ENCODE measurements around the gene RIOK1. TPM values are rescaled to one million over a fixed set of nuclear protein-coding genes. Genes with fewer than 3 reads are reported as not detected.

The RIOK1 gene
- 10 to 100 TPM in 7 of 9 donors, 1 to 10 TPM in 2; 6.0 to 18.8 (median 14.9) TPM for total RNA-seq
- 10 to 100 TPM in 2 of 3 donors, 1 to 10 TPM in 1; 8.6 to 21.1 (median 14.9) TPM for polyA plus RNA-seq
- long read RNA-seq, donor 1, partial matches to known transcripts, result 10 of 12 reads
- long read RNA-seq, donor 1, other reads (novel, unspliced or antisense), result 0 of 12 reads
- long read RNA-seq, donor 2, transcript RIOK1-202 (17 exons, 2,810 nt), result major isoform, 5 of 5 reads
- long read RNA-seq, donor 2, partial matches to known transcripts, result 0 of 5 reads
- long read RNA-seq, donor 2, other reads (novel, unspliced or antisense), result 0 of 5 reads
- long read RNA-seq, donor 3, partial matches to known transcripts, result 0 of 3 reads
- long read RNA-seq, donor 3, other reads (novel, unspliced or antisense), result 0 of 3 reads
- long read RNA-seq, donor 4, transcript RIOK1-202 (17 exons, 2,810 nt), result major isoform, 11 of 23 reads
- long read RNA-seq, donor 4, partial matches to known transcripts, result 7 of 23 reads
- long read RNA-seq, donor 4, other reads (novel, unspliced or antisense), result 5 of 23 reads
- long read RNA-seq, donor 5, transcript RIOK1-202 (17 exons, 2,810 nt), result major isoform, 39 of 48 reads
- long read RNA-seq, donor 5, partial matches to known transcripts, result 1 of 48 reads
- long read RNA-seq, donor 5, other reads (novel, unspliced or antisense), result 8 of 48 reads
- long read RNA-seq, donor 6, transcript RIOK1-202 (17 exons, 2,810 nt), result major isoform, 6 of 13 reads
- long read RNA-seq, donor 6, partial matches to known transcripts, result 4 of 13 reads
- long read RNA-seq, donor 6, other reads (novel, unspliced or antisense), result 3 of 13 reads
- long read RNA-seq, donor 7, partial matches to known transcripts, result 0 of 1 reads
- long read RNA-seq, donor 7, other reads (novel, unspliced or antisense), result 0 of 1 reads
- long read RNA-seq, donor 8, transcript RIOK1-202 (17 exons, 2,810 nt), result major isoform, 5 of 11 reads
- long read RNA-seq, donor 8, partial matches to known transcripts, result 6 of 11 reads
- long read RNA-seq, donor 8, other reads (novel, unspliced or antisense), result 0 of 11 reads
- long read RNA-seq, donor 9, partial matches to known transcripts, result 0 of 2 reads
- long read RNA-seq, donor 9, other reads (novel, unspliced or antisense), result 0 of 2 reads
- long read RNA-seq, donor 10, partial matches to known transcripts, result 0 of 3 reads
- long read RNA-seq, donor 10, other reads (novel, unspliced or antisense), result 0 of 3 reads

GRCh38 chr6:7389451-7390225 is at the start of gene RIOK1, which contains the start of gene CAGE1:
Gene RIOK1, plus strand, starts transcription at chr6:7389808. Its CDS starts 195 bp downstream, at chr6:7390003.
Gene CAGE1, minus strand, starts transcription at chr6:7389742. Its CDS starts 2,569 bp downstream, at chr6:7387173.
- Histone ChIP-seq H3K27me3 (no peaks in the 10 kb centered on the region), H3K27ac (peak within 1 kb of the TSS; percentile 87 to 93 (median 91)), H3K4me3 (peak within 1 kb of the TSS; percentile 29 to 83 (median 76)), H3K36me3 (replicated peaks in 1 of 2) (peaks cover 0 to under 1% of the 10 kb centered on the region in 2 donors), H3K9me3 (replicated peaks in 1 of 3) (no peaks in the 10 kb centered on the region), H3K4me1 (replicated peaks in 1 of 2) (peaks cover 11 to 37% of the 10 kb centered on the region in 2 donors)
- TF ChIP-seq CTCF (IDR thresholded peaks at IDR 0.05) (peak in 4 of 6 experiments; percentile 11 to 38 (median 24)), POLR2A (IDR thresholded peaks at IDR 0.05) (peak; percentile 39 to 88)
- intact Hi-C loops (cut with DNase I), result loop anchor here in 1 of 2 donors (10.0 kb wide), 1 partner anchor 115 kb away; no protein-coding TSS in a partner anchor
- DNase-seq, result peak; percentile 94 to 97 (median 97)
- WGBS, 4 donors, result 0 to 1% (median 0%) methylated on average over 25 to 62 of the region's 62 CpGs

- H3K27me3 ChIP-seq, result peaks cover 13% of the 10 kb centered on the region
- H3K9me3 ChIP-seq (replicated peaks in 1 of 3), result no peaks in the 10 kb centered on the region
- H3K4me3 ChIP-seq, result no peak overlapping the region
- H3K27ac ChIP-seq, result no peak overlapping the region
- H3K36me3 ChIP-seq (replicated peaks in 1 of 2), result no peaks in the 10 kb centered on the region
- WGBS, 4 donors, result 74 to 100% (median 94%) methylated on average over 3 of the region's 3 CpGs
- no peak for DNase-seq
- TF ChIP-seq CTCF (IDR thresholded peaks at IDR 0.05) (no peak), POLR2A (IDR thresholded peaks at IDR 0.05) (no peak)
- H3K4me1 ChIP-seq (replicated peaks in 1 of 2), result no peaks in the 10 kb centered on the region
- intact Hi-C loops (cut with DNase I), result no loop called here
These were observed 48.3 kb upstream of the RIOK1 start for GRCh38 chr6:7341271-7341670.

GRCh38 chr6:7341989-7342742 is 47.4 kb upstream of the RIOK1 start:
- Histone ChIP-seq H3K4me3 (no peak overlapping the region), H3K27me3 (peaks cover 15% of the 10 kb centered on the region), H3K27ac (no peak overlapping the region), H3K4me1 (replicated peaks in 1 of 2) (no peaks in the 10 kb centered on the region), H3K36me3 (replicated peaks in 1 of 2) (no peaks in the 10 kb centered on the region), H3K9me3 (replicated peaks in 1 of 3) (no peaks in the 10 kb centered on the region)
- 71 to 84% (median 81%) methylated on average over 6 to 9 of the region's 9 CpGs for WGBS, 4 donors
- TF ChIP-seq POLR2A (IDR thresholded peaks at IDR 0.05) (no peak), CTCF (IDR thresholded peaks at IDR 0.05) (no peak)
- intact Hi-C loops (cut with DNase I), result no loop called here
- DNase-seq, result peak in 2 of 7 donors; percentile 12 to 69
